HG03139 (cell line): ENCODE measurements around the gene GCHFR.
A peak's percentile ranks its signal among the peaks of the same experiment; 100 is the strongest.

Source experiments
- ATAC-seq: cut with Tn5 transposase; IDR thresholded peaks from one replicate; pipeline ENCODE4 v1.9.1; 2021; ENCODE audit not compliant: unreplicated experiment

Gene GCHFR

DNA sequence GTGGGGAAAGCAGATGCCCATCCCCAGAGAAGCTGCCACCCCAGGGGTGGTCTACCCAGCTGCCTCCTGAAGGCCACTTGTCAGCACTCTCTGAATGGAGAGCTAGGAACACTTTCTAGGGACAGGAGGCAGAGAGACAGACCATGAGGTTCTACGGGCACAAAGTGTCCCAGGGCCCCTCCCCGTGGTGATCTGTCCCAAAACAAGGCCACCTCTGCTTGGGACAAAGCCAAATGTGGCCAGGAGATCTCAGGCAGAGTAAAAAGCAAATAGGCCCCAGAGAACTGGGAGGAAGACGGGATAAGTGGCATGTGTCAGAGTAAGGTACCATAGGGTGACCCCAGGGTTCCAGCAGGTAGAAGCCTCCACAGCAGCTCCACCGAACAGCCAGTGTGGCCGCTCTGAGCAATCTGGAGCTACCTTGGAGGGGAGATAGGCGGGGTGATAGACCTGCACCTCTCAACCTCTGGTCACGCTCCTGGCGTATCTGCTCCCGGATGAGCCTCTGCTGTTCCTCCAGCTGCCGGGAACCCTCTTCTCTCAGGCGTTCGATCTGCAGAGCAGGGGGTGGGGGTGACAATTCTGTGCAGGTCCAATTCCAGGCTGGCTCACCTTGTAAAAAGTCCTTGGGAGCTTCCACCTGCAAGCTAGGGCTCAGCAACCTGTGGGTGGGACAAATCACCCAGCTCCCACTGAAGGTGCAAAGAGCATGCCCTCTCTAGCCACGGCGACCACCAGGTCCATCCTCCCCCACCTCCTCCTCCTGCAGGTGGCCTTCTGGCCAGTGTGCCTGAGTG, 12.1 kb downstream of the GCHFR start:
- ATAC-seq, result no peak

DNA sequence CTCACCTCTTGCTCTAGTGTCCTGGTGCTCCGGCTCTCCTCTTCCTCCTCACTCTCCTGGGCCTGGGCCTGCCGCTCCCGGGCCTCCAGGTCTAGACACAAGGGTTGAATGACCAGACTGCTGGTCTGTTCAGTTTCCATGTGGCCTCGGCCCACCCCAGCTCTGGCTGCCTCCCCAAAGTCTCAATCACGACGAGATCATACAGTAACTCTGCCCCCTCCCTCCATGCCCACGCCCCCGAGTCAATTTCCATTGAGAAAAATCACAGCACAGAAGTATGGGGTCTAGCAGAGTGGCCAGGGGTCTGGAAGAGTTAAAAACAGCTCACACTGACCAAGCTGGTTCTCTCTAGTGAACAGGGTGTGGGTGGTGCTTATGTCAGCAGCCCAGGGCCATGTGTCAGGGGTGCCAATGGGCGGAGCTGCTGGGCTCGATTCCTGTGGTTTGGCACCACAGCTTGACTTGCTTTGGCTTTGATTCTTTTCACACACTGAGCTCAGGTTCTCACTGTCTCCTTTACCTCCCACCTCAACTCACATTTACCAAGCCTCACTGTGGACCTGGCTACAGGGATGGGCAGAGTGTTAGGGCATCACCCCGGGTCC, 12.8 kb downstream of the GCHFR start:
- ATAC-seq, result no peak

DNA sequence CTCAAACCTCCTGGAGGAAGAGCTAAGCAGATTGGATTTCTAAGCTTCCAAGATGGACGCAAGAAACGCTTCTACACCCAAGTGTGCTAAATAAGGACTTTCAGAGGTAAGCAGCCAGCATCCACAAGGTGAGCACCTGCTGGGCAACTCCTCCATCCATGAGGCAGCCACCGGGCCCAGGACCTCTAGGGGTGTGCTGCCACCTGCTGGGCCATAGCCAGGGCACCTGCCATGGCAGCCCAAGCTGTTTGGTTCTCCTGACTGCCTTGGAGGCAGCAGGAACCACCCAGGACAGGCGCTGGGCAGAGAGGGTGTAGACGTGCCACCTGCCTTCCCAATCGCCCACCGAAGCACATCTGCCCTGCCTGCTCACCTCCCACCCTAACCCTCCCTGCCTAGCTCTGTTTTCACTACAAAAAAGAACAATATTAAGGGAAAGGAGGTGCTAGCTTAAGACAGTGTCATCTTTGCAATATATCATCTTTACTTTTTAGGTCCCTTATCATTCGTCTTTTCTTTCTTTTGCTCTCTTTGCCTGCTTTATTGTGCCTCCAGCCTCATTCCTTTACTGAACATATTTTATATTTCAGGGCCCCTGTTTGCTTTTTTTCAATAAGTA, 18.9 kb downstream of the GCHFR start:
- ATAC-seq, result no peak

DNA sequence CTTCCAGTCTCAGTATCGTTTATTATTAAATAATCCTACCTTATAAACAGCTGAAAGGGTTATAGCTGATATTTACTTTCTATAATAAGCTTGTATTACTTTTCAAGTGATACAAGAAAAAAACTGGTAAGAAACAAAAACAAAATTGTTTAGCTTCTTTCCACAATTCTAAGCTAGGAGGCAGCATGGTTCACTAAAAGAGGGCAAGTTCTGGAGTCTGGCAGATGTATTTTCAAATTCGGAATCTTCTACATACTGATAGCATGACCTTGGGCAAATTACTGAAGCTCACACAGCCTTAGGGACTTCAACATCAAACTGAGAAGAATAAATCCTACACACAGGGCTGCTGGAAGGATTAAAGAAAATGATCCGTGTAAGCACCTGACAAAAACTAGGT, 21.3 kb downstream of the GCHFR start:
- ATAC-seq, result no peak

DNA sequence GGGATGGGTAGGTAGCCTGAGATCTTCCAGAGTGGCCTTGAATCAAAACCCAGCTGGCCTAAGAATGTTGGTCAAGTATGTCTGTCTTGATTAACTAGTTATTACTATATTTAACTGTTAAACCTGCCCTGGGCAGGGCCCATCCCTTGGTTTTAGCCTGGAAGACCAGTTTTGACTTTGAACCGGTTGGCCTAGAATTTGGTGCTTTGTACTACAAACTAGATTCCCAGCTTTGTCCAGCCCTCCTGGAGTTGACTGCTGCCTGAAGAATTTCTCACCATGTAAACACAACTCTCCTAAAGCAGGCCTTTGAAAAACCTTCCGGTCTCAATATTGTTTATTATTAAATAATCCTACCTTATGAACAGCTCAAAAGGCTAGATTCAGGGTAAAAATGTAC, 21.9 kb downstream of the GCHFR start:
- ATAC-seq, result no peak

DNA sequence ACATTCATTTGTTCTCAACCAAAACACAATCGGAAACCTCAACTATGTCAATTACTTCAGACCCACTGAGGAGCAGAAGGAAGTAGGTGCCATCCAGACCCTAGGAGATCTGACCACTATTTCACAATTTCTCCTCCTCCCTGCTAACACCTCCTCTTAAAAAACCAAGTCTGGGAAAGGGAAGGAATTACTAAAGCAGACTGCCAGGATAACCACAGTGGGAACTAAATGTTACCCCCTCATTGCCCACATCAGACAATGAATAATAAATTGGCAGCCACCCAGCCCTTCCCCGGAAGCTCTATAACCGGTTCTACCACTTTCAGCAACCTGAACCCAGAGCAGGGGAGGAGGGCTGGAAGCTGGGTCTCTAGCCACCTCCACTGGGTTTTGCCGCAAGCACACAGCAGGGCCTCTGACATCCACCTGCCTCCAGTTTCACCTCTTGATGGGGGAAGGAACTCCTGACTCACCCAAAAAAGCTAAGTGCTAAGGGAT, 23.5 kb downstream of the GCHFR start:
- no peak for ATAC-seq

DNA sequence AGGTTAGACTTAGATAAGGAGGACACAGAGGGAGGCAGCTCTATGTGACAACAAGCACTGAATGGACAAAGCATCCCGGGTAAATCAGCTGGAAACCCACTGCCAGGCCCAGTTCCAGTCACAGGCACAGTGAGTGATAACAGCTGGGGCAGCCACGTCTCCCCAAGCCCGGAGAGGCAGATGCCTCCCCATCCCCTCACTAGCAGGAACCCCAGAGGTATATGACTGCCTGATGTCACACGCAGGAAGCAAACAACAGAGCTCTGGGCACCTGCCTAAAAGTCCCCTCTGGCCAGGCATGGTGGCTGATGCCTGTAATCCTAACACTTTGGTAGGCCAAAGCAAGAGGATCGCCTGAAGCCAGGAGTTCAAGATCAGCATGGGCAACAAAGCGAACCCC, 24.1 kb downstream of the GCHFR start:
- ATAC-seq, result no peak

DNA sequence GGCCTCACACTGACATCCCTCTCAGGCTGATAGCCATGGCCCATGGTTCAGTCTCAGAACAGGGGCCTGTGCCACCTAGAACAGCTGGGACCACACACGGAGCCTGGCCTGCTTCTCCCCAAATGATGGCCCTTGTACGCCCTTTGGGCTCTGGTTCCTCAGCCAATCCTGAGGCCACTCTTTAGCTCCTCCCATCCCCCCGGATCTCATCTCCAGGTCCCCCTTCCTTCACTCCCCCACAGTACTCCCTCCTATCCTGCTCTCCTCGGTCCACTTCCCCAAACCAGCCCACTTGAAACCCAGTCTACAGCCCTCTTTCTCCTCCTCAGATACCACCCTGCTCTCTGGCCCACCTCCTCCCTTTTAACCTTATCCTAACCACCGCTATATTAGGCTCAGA, 25.3 kb downstream of the GCHFR start:
- no peak for ATAC-seq

DNA sequence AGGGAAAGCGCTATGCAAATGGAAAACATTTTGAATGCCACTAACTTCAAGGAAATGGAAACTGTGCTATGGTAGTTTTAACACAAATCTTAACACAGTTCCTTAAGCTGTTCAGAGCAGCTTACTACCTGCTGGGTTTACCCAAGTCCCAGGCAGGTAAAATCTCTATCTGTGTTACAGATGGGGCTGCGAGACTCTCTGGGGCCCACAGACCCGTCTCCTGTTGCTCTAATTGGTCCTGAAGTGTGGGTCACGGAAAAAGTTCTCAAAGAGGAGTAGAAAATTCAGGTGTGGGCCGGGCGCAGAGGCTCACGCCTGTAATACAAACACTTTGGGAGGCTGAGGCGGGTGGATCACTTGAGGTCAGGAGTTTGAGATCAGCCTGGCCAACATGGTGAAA, 26.1 kb downstream of the GCHFR start:
- no peak for ATAC-seq

DNA sequence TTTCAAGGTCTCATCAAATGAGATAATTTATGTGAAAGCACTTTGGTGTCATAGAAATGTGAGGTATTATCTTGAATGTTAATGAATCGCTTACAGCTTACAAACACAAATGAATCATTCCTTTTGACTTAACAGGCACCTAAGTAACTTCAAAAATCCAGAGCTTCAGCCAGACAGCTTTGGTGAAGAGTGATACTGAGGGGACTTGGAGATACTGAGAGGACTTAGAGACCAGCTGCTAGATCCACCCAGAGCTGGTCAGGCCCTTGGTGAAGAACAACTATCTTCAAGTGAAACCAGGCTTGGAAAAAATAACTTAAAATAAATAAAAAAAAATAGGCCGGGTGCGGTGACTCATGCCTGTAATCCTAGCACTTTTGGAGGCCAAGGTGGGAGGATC, 26.9 kb downstream of the GCHFR start:
- no peak for ATAC-seq

DNA sequence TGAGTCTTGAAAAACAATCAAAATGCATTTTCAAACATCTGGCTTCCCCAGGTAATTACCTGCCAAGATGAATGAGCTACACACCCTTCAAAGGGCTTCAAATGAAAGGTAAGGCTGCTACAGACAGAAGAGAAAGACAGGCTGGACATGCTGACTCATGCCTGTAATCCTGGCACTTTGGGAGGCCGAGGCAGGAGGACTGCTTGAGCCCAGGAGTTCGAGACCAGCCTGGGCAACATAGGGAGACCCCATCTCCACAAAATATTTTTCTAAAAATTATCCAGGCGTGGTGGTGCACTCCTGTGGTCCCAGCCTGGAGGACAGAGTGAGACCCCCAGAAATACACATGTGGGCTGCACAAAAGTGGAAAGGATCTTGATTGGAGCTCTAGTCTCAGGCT, 28.5 kb downstream of the GCHFR start:
- ATAC-seq, result no peak

DNA sequence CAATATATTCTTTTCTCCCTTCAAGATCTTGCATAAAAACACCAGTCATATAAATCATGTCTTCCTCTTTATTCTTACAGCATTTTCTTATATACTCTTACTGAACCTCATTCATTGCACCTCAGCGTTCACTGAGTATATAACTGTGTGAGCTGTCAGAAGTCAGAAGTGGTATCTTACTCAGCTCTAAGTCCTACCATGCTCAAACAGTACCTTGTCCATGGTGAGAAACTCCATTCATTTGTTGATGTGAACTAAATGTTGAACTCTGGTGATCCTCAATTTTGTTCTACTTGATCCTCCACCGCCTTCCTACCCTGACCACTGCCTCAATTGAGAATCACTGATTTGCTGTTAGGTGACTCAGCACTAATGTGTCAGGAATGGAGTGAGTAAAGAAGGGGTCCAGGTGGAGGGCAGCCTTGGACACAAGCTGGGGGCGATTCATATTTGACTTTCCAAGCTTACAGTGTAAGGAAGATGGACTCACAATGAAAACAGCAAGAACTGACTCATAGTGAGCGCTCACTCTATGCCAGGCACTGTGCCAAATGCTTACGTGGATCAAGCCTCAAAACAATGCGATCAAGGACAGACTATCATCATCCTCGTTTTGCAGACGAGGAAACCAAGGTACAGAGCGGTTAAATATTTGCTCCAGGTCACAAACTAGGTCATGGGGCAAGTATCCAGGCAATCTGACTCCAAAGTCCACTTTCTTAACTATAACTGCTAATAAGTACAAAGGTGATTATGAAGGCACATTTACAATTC, 29.5 kb downstream of the GCHFR start:
- ATAC-seq, result no peak

DNA sequence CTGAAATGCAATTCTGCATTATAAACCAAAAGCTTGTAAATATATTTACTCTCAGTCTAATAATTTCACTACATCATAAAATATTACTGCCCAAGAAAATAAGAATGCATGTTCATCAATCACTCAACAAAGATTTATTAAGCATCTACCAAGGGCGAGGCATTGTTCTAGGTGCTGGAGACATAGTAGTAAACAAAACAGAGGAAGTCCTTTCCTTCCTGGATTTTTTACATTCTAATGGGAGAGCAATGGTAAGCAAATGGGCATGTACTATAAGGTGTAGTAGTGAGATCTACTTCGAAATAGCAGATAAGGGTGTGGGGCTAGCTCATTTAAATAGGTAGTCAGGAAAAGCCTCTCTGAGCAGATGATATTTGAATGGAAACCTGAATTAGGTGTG, 32.2 kb downstream of the GCHFR start:
- ATAC-seq, result no peak

DNA sequence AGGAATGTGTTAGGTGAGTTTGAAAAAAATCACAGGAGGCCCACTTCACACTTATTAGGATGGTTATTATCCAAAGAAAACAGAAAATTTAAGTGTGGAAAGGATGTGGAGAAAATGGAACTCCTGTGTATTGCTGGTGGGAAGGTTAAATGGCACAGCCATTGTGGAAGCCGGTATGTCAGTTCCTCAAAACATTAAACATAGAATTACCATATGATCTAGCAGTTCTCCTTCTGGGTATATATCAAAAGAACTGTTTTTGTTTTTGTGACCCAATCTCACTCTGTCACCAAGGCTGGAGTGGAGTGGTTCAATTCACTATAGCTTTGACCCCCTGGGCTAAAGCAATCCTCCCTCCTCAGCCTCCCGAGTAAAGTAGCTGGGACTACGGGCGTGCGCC, 32.6 kb downstream of the GCHFR start:
- ATAC-seq, result no peak

DNA sequence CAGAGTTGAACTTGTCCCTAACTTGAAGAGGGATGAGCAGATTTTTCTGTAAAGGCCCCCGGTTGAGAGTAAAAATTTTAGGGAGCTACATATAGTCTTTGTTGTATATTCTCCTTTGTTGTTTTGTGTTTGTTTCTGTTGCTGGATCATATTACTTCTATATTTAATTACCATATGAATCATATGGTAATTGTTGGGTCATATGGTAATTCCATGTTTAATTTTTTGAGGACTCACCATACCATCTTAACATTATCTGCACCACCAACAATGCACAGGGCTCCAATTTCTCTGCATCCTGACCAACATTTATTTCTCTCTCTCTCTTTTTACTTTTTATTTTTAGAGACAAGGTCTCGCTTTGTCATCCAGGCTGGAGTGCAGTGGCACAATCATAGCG, 35.7 kb downstream of the GCHFR start:
- ATAC-seq, result no peak

DNA sequence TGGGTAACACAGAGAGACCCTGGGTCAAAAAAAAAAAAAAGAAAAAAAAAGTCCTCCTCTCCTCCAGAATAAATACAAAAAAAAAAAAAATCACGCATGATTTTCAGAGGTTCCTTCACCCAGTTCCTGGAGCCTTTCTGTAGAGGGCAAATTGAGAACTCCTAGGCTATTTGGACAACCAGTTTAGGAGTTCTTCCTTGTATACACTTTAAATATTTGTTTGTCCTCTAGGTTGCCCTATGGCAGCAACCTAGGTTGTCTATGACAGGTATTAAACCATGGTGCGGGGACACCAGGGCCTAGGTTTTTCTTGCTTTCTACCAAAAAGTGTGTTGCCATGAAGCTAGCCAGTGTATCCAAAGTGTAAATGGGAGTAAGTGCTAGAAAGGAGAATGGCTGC, 39.2 kb downstream of the GCHFR start:
- no peak for ATAC-seq

DNA sequence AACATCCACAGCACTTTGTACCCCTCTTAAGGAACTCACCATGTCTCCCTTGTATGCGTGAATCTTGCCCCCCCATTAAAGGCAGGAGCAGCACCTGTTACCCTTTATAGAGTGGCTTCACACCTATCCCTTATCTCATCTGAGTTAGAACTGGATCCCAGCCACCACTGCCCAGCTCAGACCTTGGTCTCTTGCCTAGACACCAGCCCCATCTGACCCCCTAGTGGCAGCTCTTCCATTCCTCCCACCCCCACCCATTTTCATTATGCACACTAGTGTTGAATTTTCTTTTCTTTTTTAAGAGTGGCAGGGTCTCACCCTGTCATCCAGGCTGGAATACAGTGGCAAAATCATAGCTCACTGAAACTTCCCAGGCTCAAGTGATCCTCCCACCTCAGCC, 39.8 kb downstream of the GCHFR start:
- no peak for ATAC-seq

DNA sequence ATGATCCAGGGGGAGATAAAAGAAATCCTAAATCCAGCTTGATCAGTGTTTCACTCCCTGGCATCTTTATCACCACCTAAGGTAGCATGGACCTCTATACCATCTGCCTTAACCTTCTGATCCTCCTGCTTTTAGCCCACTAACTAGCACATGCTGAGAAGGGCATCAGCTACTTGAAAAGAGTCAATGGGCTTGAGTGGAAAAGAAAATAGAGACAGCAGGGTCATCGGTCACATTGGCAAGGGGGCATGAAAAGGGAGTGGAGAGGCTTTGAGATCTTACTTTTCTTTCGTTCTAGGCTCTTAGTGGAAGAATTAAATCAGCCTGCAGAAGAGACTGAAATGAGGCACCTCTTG, 42.8 kb downstream of the GCHFR start:
- no peak for ATAC-seq

DNA sequence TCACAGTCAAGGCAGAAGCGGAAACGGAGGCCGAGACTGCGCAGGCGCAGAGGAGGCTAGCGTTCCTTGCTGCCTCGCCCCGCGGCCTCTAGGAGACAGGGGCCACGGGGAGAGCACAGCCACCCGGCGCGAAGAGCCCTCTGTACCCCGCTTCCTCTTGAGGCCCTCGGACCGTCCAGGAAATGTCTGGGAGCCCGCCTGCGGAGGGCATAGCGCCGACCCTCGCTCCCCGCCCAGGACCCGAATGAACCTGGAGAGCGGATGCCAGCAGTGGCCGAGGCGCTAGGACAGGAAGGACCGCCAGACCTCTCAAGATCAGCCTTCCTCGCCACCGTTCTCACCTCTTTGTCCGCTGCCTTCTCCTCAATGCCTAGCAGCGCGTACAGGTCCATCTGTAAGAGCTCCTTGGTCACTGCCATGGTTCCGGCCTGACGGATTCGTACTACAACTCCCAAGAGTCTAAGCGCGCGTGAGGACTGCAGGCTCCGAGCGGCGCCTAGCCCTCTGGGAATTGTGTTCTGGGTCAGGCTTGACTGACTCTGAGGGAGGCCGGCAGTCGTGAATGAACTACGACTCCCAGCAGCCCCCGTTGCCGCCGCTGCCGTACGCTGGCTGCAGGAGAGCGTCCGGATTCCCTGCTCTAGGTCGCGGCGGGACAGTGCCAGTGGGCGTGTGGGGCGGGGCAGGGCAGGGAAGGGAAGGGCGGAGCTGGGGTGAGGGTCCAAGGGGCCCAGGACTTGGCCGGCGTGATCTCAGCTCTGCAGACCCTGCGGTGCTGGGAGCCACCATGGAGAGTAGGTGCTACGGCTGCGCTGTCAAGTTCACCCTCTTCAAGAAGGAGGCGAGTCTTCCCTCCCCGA, 43.4 kb downstream of the GCHFR start, which contains the start of the genes DNAJC17 and ZFYVE19:
TSS of gene DNAJC17 (minus strand) at position 446 of the 860 bp plus-strand sequence. CDS start at position 419, 27 bp downstream.
TSS of gene ZFYVE19 (plus strand) at position 62 of the 860 bp plus-strand sequence. CDS start at position 563, 501 bp downstream.
- peak; percentile 86 for ATAC-seq

DNA sequence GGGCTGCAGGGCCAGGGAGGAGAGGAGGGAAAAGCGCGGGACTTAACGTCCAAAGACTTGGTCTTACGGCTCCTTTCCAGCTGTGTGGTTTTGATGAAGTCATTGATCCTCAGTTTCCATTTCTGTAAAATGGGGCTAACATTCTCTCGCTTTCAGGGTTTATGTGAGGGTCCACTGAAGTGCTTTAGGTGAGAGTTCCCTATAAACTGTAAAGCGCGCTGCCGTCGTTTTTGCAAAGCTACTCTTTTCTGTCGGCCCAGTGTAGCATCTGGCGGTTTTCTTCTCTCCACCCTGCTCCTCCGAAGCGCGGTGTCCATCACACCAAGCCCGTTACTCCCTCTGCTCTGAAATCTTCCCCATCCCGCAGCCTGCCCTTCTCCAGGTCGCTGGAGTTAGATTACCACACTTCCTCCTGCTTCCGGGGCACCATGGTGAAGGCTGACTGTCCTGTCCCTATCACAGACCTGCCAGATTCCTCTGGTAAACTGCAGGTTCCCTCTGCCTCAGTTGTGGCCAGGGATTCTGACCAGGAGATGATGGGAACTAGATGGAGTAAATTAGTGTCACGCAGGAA, 44.1 kb downstream of the GCHFR start:
- ATAC-seq, result no peak
